Loucy (cell line): Measurements from ENCODE around the gene PLXNA3.

Experiments used
- H2AFZ ChIP-seq: fragments of 200-600 bp; sonication (generic); 2 replicates; pipeline ENCODE4 v1.6.0; 2016; ENCODE audit warnings: antibody characterized with exemption, mild to moderate bottlenecking, low read length, moderate library complexity
- H3F3A ChIP-seq: fragments of 200-600 bp; 2 replicates; pipeline ENCODE4 v1.6.0; 2016; ENCODE audit warnings: antibody characterized with exemption, low read depth, mild to moderate bottlenecking
- H3K27me3 ChIP-seq: fragments of 200-600 bp; sonication (generic); 2 replicates; pipeline ENCODE4 v1.6.1; 2014; ENCODE audit warnings: low read length, mild to moderate bottlenecking; ENCODE audit not compliant: insufficient read depth, poor library complexity, severe bottlenecking
- H3K36me3 ChIP-seq: fragments of 200-600 bp; sonication (generic); 2 replicates; pipeline ENCODE4 v1.6.1; 2016; ENCODE audit warnings: low read length; ENCODE audit not compliant: insufficient read depth
- H3K4me1 ChIP-seq: fragments of 200-600 bp; sonication (generic); 2 replicates; pipeline ENCODE4 v1.5.1; 2014; ENCODE audit warnings: low read length, mild to moderate bottlenecking; ENCODE audit not compliant: insufficient read depth, poor library complexity, severe bottlenecking
- H3K4me2 ChIP-seq: fragments of 200-600 bp; sonication (generic); 2 replicates; pipeline ENCODE4 v1.6.0; 2014; ENCODE audit warnings: antibody characterized with exemption, low read length, low read depth, mild to moderate bottlenecking; ENCODE audit not compliant: poor library complexity, severe bottlenecking
- H3K4me3 ChIP-seq: fragments of 200-600 bp; sonication (generic); 2 replicates; pipeline ENCODE4 v1.5.1; 2014; ENCODE audit warnings: low read length, mild to moderate bottlenecking, mixed read lengths; ENCODE audit not compliant: poor library complexity, severe bottlenecking
- H3K79me2 ChIP-seq: fragments of 200-600 bp; sonication (generic); 2 replicates; pipeline ENCODE4 v1.6.1; 2014; ENCODE audit warnings: low read length; ENCODE audit not compliant: insufficient read depth
- H3K9ac ChIP-seq: fragments of 200-600 bp; sonication (generic); 2 replicates; pipeline ENCODE4 v1.6.0; 2014; ENCODE audit warnings: mild to moderate bottlenecking, low read depth, low read length, moderate library complexity; ENCODE audit not compliant: poor library complexity, severe bottlenecking
- H3K9me2 ChIP-seq: fragments of 200-600 bp; sonication (generic); replicated peaks from 2 replicates; pipeline ENCODE4 v1.6.1; 2016; ENCODE audit warnings: low read depth, low read length, mixed read lengths
- H3K9me3 ChIP-seq: fragments of 200-600 bp; sonication (generic); 2 replicates; pipeline ENCODE4 v1.6.1; 2014; ENCODE audit warnings: mild to moderate bottlenecking, antibody characterized with exemption, low read length, low read depth; ENCODE audit not compliant: insufficient read depth
- H4K20me1 ChIP-seq: fragments of 200-600 bp; sonication (generic); 2 replicates; pipeline ENCODE4 v1.6.0; 2014; ENCODE audit warnings: antibody characterized with exemption, low read length, mild to moderate bottlenecking; ENCODE audit not compliant: insufficient read depth, poor library complexity, severe bottlenecking
- CTCF ChIP-seq: fragments of 200-600 bp; sonication (generic); conservative IDR thresholded peaks from 2 replicates; pipeline ENCODE4 v1.5.1; 2014; ENCODE audit warnings: mild to moderate bottlenecking, antibody characterized with exemption, low read length
- EZH2phosphoT487 ChIP-seq: fragments of 200-600 bp; IDR thresholded peaks from 2 replicates; pipeline ENCODE4 v1.6.1; 2018; ENCODE audit warnings: antibody characterized with exemption, mild to moderate bottlenecking, moderate library complexity, borderline replicate concordance

The PLXNA3 gene

DNA sequence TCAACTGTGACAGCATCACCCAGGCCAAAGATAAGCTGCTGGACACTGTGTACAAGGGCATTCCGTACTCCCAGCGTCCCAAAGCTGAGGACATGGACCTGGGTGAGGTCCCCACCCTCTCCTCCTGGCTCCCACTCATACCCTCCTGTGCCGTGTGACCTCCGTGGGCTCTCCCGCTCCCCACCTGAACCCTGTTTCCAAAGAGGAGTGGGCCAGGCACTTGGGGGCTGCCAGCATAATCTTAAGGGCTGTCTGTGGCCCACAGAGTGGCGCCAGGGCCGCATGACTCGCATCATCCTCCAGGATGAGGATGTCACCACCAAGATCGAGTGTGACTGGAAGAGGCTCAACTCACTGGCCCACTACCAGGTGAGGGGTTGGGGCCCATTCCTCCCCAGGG, 11.0 kb downstream of the PLXNA3 start:
- Histone ChIP-seq H3K4me3 (no peak overlapping the region), H4K20me1 (no peaks in the 10 kb centered on the region), H3K9me3 (no peaks in the 10 kb centered on the region), H3F3A (no peaks in the 10 kb centered on the region), H3K9ac (no peak overlapping the region), H3K36me3 (no peaks in the 10 kb centered on the region; the same call in 1 of the 2 replicates), H2AFZ (no peak overlapping the region), H3K79me2 (no peaks in the 10 kb centered on the region), H3K4me2 (no peak overlapping the region), H3K27me3 (no peaks in the 10 kb centered on the region), H3K4me1 (no peaks in the 10 kb centered on the region), H3K9me2 (no peaks in the 10 kb centered on the region)
- no peak for TF ChIP-seq EZH2phosphoT487
- no peak for TF ChIP-seq CTCF

DNA sequence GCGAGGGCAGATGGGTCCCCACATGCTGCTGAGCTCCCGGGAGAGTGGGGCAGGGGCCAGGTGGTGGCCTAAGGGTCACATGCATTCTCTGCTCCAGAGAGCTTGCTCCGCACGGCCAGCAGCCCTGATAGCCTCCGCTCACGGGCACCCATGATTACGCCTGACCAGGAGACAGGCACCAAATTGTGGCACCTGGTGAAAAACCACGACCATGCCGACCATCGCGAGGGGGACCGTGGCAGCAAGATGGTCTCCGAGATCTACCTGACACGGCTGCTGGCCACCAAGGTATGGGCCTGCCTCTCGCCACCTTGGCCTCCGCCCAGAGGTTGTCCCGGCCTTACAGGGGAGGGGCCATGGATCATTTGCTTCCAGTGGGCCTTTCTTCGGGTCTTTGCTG, 11.8 kb downstream of the PLXNA3 start:
- no peak overlapping the region for H3K4me3 ChIP-seq
- H3K4me1 ChIP-seq: no peaks in the 10 kb centered on the region
- no peaks in the 10 kb centered on the region for H3K79me2 ChIP-seq
- H3K9me2 ChIP-seq: no peaks in the 10 kb centered on the region
- H3K27me3 ChIP-seq: no peaks in the 10 kb centered on the region
- H3F3A ChIP-seq: no peaks in the 10 kb centered on the region
- H4K20me1 ChIP-seq: no peaks in the 10 kb centered on the region
- no peak overlapping the region for H3K4me2 ChIP-seq
- H2AFZ ChIP-seq: no peak overlapping the region
- no peak overlapping the region for H3K9ac ChIP-seq
- no peaks in the 10 kb centered on the region; the same call in 1 of the 2 replicates for H3K36me3 ChIP-seq
- H3K9me3 ChIP-seq: no peaks in the 10 kb centered on the region
- TF ChIP-seq CTCF (no peak), EZH2phosphoT487 (no peak)

GRCh38 chrX:154470434-154470833, 12.4 kb downstream of the PLXNA3 start:
- H3F3A ChIP-seq: no peaks in the 10 kb centered on the region
- no peaks in the 10 kb centered on the region for H3K9me3 ChIP-seq
- TF ChIP-seq CTCF: no peak
- TF ChIP-seq EZH2phosphoT487: no peak
- no peak overlapping the region for H3K9ac ChIP-seq
- H3K79me2 ChIP-seq: no peaks in the 10 kb centered on the region
- H3K9me2 ChIP-seq: no peaks in the 10 kb centered on the region
- no peaks in the 10 kb centered on the region for H3K27me3 ChIP-seq
- H3K4me2 ChIP-seq: no peak overlapping the region
- no peaks in the 10 kb centered on the region for H4K20me1 ChIP-seq
- no peaks in the 10 kb centered on the region; the same call in 1 of the 2 replicates for H3K36me3 ChIP-seq
- no peaks in the 10 kb centered on the region for H3K4me1 ChIP-seq
- H2AFZ ChIP-seq: no peak overlapping the region
- H3K4me3 ChIP-seq: no peak overlapping the region
